Left kidney (tissue), 2 donors: ENCODE measurements around the gene TRAF7. TPM values are rescaled to one million over a fixed set of nuclear protein-coding genes. Genes with fewer than 3 reads are reported as not detected.

Experiments used
- DNase-seq: peaks from one replicate; pipeline ENCODE4 v3.0.0-alpha.2; 2013
- polyA plus RNA-seq: library from polyadenylated mRNA; unstranded; fragments of 120-200 nt; gene quantifications from one replicate; pipeline ENCODE4 v1.2.1, GENCODE V29; 2013; ENCODE audit not compliant: insufficient read length

Gene TRAF7
- polyA plus RNA-seq, 1 donor, result 55.7 TPM

GRCh38 chr16:2163211-2163881, 7.8 kb downstream of the TRAF7 start:
- DNase-seq, result no peak

- no peak for DNase-seq
Measured at GRCh38 chr16:2165861-2166260, 10.3 kb downstream of the TRAF7 start.

- no peak for DNase-seq
Measured at GRCh38 chr16:2166263-2167067, 10.9 kb downstream of the TRAF7 start.

GRCh38 chr16:2167068-2167638, 11.6 kb downstream of the TRAF7 start:
- no peak for DNase-seq

DNA sequence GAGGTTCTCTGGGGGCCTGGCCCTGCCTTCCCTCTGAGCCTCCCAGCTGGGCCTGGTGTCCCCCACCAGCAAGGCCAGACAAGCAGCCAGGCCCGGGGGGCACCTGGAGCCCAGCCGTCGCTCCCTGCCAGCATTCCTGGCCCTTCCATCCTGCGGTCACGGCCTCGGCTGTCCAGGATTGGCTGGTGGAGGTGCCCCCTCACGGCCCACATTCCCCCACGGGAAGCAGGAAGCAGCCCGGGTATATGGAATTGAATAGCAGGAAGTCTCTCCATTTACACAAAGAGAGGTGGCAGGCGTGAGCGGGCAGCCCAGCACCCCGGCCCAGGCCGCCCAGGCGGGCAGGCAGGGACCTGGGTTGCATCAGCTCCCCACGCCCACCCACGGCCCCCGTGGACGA, 14.5 kb downstream of the TRAF7 start:
- DNase-seq, result no peak

DNA sequence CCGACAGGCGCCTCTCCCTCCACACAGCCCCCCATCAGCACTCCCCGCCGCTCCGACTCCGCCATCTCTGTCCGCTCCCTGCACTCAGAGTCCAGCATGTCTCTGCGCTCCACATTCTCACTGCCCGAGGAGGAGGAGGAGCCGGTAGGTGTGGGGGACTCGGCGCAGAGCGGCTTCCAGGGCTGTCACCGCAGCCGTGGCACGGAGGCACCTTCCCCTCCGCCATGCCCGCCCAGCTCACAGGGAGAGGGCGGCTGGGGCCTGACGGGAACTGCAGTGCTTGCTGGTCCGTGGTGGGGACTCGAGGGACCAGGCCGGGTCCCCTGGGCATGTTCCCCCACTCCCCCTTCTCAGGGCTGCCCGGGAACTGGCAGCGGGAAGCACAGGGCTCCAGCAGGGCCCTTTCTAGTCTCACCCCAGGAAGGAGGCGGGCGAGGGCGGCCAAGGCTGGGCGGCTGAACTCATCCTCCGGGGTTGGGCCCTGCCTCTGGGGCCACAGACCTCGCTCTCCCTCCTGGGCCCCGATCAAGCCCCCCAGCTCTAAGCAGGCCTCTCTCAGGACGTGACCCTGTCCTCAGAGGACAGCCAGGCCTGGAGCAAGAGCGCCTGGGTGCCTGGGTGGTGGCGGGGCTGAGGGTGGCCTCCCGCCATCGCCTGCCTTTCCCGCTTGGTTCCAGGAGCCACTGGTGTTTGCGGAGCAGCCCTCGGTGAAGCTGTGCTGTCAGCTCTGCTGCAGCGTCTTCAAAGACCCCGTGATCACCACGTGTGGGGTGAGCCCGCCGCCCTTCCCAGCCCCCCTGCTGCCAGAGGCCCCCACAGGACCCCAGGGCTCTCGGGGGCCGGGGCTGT, 15.2 kb downstream of the TRAF7 start:
- DNase-seq, result no peak

DNA sequence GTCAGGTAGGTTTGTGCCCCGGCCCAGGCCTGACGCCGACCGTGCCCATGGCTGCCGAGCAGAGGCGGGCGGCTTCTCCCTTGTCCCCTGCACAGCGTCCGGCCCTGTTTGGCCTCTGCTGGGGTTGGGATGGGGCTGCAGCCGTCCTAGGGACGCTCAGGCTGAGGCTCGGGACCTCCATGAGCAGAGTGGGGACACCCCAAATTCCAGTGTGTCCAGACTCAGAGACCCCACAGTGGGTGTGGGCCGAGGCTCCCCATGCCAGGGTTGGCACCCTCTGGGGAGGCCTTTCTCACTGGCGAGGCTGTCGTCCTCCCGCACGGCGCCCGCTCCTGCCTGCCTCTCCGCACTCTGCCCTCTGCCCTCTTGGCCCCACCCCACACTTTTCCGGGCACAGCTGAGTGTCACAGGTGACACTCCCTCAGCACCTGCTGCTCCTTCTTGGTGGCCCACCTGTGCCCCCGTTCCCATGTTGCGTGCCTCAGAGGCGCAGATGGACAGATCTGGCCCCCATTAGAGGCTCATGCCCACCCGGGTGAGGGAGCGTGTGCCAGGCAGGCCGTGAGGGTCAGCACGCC, 16.1 kb downstream of the TRAF7 start:
- no peak for DNase-seq

- DNase-seq, result no peak
Measured at GRCh38 chr16:2172688-2173335, 17.2 kb downstream of the TRAF7 start.

GRCh38 chr16:2173366-2173765, 17.8 kb downstream of the TRAF7 start:
- no peak for DNase-seq

DNA sequence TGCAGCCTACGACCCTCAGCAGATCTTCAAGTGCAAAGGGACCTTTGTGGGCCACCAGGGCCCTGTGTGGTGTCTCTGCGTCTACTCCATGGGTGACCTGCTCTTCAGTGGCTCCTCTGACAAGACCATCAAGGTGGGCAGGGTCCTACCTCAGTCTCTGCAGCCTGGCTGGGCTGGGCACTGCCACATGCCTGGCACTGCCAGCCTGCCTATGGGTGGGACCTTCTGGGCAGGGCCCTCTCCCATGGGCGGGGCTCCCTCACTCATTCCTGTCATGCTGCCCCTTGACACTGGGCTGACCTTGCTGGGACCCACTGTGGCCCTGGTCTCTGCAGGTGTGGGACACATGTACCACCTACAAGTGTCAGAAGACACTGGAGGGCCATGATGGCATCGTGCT, 18.3 kb downstream of the TRAF7 start:
- no peak for DNase-seq

GRCh38 chr16:2174396-2175131, 19.0 kb downstream of the TRAF7 start:
- no peak for DNase-seq

DNA sequence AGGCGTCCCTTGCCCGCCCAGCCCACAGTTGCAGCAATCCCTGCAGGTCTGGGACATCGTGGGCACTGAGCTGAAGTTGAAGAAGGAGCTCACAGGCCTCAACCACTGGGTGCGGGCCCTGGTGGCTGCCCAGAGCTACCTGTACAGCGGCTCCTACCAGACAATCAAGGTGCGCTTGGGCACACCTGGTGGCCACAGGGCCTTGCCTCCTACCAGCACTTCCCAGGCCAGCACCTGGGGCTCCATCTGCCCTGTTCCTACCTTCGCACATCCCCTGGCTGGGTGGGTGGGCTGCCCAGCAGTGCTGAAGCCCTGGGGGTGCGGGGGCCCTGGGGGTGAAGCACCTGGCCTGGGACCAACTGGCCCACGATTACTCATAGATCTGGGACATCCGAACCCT, 19.9 kb downstream of the TRAF7 start:
- no peak for DNase-seq

- DNase-seq, result no peak
Measured at GRCh38 chr16:2176047-2176446, 20.5 kb downstream of the TRAF7 start.

DNA sequence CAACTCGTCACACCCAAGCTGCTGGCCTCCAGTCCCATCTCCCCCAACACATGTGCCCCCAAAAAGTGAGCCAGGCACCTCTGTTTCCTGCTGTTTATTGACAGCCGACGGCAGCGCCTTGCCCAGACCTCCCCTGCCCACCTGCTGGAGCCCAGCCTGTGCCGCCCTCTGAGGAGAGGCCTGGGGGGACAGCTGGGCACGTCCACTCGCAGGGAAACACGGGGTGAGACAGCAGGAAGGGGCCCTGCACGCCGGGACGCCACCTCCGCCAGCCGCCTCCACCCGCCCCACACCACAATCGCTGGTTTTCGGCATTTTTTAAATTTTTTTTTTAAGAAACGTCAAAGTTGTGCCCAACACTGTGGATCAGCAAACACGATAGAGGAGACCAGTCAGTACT, 21.5 kb downstream of the TRAF7 start:
- no peak for DNase-seq

DNA sequence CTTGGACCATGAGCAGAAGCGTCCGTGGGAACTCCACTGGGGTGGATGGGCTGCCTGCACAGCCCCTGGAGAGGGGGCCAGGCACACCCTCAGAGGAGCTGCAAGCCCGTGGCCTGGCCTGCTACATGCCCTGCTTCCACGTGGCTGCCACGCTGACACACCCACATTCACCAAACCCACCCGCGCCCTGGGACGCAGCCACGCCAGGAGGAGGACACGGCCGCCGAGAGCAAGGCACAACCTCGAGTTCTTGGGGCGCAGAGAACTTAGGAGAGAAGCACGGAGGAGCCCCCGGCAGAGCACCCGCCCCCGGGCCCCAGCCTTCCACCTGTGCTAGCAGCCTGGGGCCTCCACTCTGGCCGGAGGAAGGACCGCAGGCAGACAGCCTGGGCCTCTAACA, 22.0 kb downstream of the TRAF7 start:
- no peak for DNase-seq

DNA sequence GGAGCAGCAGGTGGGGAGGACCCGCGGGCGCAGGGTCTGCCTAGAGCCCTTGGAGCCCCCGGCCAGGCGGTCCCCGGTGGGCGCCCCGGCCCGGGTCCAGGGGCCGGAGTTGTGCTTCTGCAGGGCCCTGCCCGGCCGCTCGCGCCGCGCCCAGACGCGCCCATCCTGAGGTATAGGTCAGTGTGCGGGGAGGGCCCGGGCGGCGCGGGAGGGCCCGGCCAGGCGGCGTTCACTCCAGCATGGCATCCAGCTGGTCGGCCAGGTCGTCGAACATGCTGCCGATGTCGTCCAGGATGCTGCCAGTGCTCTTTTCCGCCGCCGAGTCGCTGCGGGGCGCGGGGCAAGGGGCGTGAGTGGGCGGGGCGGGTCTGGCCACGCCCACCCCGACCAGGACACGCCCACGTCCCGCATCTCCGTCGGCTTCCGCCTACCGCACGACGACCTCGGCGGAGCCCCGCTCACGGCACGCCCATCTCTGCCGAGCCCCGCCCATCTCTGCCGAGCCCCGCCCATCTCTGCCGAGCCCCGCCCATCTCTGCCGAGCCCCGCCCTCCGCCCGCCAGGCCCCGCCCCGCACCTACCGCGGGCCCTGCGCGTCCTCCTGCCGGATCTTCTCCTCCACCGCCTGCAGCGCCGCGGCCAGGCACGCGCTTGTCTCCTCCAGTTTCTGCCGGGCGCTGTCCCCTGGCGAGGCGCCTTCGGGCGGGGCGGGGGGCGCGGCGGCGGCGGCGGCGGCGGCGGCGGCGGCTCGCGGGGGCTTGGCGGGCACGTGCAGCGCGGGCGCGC, 22.9 kb downstream of the TRAF7 start:
- DNase-seq, result no peak

DNA sequence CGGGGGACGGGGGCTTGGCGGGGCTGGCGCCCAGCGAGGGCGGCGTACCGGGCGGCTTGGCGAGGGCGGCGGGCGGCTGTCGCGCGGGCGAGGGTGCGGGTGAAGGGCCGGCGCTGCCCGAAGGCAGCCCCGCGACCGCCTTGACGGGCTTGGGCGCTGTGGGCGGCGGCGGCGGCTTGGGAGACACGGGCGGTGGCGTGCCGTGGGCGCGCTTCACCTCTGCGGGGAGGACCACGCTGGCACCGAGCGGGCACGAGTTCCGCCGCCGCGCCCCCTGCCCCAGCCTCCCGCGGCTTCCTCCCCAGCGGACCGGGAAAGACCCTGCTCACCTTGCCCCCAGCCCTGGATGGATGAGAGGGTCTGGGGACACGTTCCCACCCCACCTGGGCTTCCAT, 23.5 kb downstream of the TRAF7 start:
- DNase-seq, result no peak

GRCh38 chr16:2179576-2179975, 24.0 kb downstream of the TRAF7 start:
- no peak for DNase-seq

GRCh38 chr16:2180461-2180860, 24.9 kb downstream of the TRAF7 start:
- no peak for DNase-seq
